Thyroid gland (tissue), 4 donors: Measurements from ENCODE around the gene OFD1. TPM values are rescaled to one million over a fixed set of nuclear protein-coding genes. Genes with fewer than 3 reads are reported as not detected.

Source experiments
- DNase-seq, 2 donors: peaks; one replicate each; pipeline ENCODE4 v3.0.0-alpha.2; 2019
- H3K27ac ChIP-seq, 3 donors: fragments of 200-600 bp; sonication (generic); 1 replicate in 2 of 3; 2 replicates in 1 of 3; pipeline ENCODE4 v1.5.1; 2016 to 2019; ENCODE audit warnings: mild to moderate bottlenecking in 1 of 3, moderate library complexity in 1 of 3
- H3K27me3 ChIP-seq: fragments of 200-600 bp; sonication (generic); one replicate; pipeline ENCODE4 v1.5.1; 2019
- H3K36me3 ChIP-seq, 2 donors: fragments of 200-600 bp; sonication (generic); one replicate each; pipeline ENCODE4 v1.5.1; 2016 to 2019
- H3K4me1 ChIP-seq, 2 donors: fragments of 200-600 bp; sonication (generic); one replicate each; pipeline ENCODE4 v1.5.1; 2017 to 2019
- H3K4me3 ChIP-seq, 3 donors: fragments of 200-600 bp; sonication (generic); replicated peaks in 1 of 3; 1 replicate in 2 of 3; 2 replicates in 1 of 3; pipeline ENCODE4 v1.5.1; 2016; ENCODE audit warnings: mild to moderate bottlenecking in 1 of 3
- H3K9me3 ChIP-seq: fragments of 200-600 bp; sonication (generic); one replicate; pipeline ENCODE4 v1.5.1; 2017
- CTCF ChIP-seq, 6 experiments: fragments of 200-600 bp in 3 of 6; fragments of 450-650 bp in 3 of 6; sonication (generic) in 3 of 6; IDR thresholded peaks; one replicate each; pipeline ENCODE4 v1.5.1; 2016 to 2019; ENCODE audit warnings: antibody characterized with exemption in 6 of 6, mild to moderate bottlenecking in 2 of 6, inconsistent platforms in 1 of 6, moderate library complexity in 1 of 6
- POLR2A ChIP-seq, 2 donors: fragments of 450-650 bp; IDR thresholded peaks; one replicate each; pipeline ENCODE4 v1.6.1; 2017; ENCODE audit warnings: antibody characterized with exemption in 2 of 2, mild to moderate bottlenecking in 2 of 2, moderate library complexity in 1 of 2
- WGBS, 2 donors: methylation state at CpG; one replicate each; pipeline ENCODE4 v1.1.5; 2017; 5-methylcytosine and 5-hydroxymethylcytosine counted together
- intact Hi-C: fragments of 100-400 bp; cut with DNase I; formaldehyde crosslinking; loops from one replicate; pipeline ENCODE4 v1.15.1; 2023
- total RNA-seq, 4 donors: library from RNA; depleted of rRNA; stranded (reverse); fragments of >200 nt; gene quantifications; one replicate each; pipeline ENCODE4 v1.2.3, GENCODE V29; 2016

OFD1 gene
- total RNA-seq, 4 donors from 2014 or later, result 33.6 to 46.0 (median 43.5) TPM

GRCh38 chrX:13688958-13689740 is 45.4 kb upstream of the OFD1 start, which contains the start of gene RAB9A:
Gene RAB9A (plus strand): TSS chrX:13689128. CDS start chrX:13708747, 19,619 bp downstream.
- DNase-seq, result peak; percentile 83 to 87
- Histone ChIP-seq H3K4me3 (peak within 1 kb of the TSS; percentile 39 to 87 (median 81)), H3K9me3 (no peaks in the 10 kb centered on the region), H3K27me3 (no peaks in the 10 kb centered on the region), H3K4me1 (peaks cover 4 to 10% of the 10 kb centered on the region in 2 donors), H3K27ac (peak within 1 kb of the TSS; percentile 89 to 93 (median 90)), H3K36me3 (no peaks in the 10 kb centered on the region)
- intact Hi-C loops, result no loop called here
- TF ChIP-seq CTCF (IDR thresholded peaks at IDR 0.05) (no peak), POLR2A (IDR thresholded peaks at IDR 0.05) (peak; percentile 86 to 89)
- WGBS, 2 donors, result 0 to 1% methylated on average over 11 of the region's 68 CpGs

- no peak for DNase-seq
- no peak for TF ChIP-seq CTCF (IDR thresholded peaks at IDR 0.05)
- H3K4me1 ChIP-seq, result peaks cover 4 to 10% of the 10 kb centered on the region in 2 donors
- H3K27ac ChIP-seq, result peak overlapping the region; percentile 89 to 93 (median 90)
- peak overlapping the region; percentile 39 to 87 (median 81) for H3K4me3 ChIP-seq
- H3K36me3 ChIP-seq, result no peaks in the 10 kb centered on the region
- WGBS, 2 donors, result 1% methylated on average over 16 of the region's 16 CpGs
- no peaks in the 10 kb centered on the region for H3K9me3 ChIP-seq
- H3K27me3 ChIP-seq, result no peaks in the 10 kb centered on the region
- intact Hi-C loops, result no loop called here
Measured at GRCh38 chrX:13689741-13690211, 44.8 kb upstream of the OFD1 start.

GRCh38 chrX:13690836-13691235 is 43.7 kb upstream of the OFD1 start:
- Histone ChIP-seq H3K4me3 (no peak overlapping the region), H3K27ac (no peak overlapping the region), H3K27me3 (no peaks in the 10 kb centered on the region), H3K4me1 (peaks cover 4 to 10% of the 10 kb centered on the region in 2 donors), H3K9me3 (no peaks in the 10 kb centered on the region), H3K36me3 (no peaks in the 10 kb centered on the region)
- 68 to 69% methylated on average over 3 of the region's 3 CpGs for WGBS, 2 donors
- no peak for DNase-seq
- intact Hi-C loops, result no loop called here
- TF ChIP-seq POLR2A (IDR thresholded peaks at IDR 0.05) (no peak), CTCF (IDR thresholded peaks at IDR 0.05) (no peak)

- TF ChIP-seq POLR2A (IDR thresholded peaks at IDR 0.05), result no peak
- no peak for TF ChIP-seq CTCF (IDR thresholded peaks at IDR 0.05)
- no peak overlapping the region for H3K27ac ChIP-seq
- H3K4me1 ChIP-seq, result peaks cover 4 to 10% of the 10 kb centered on the region in 2 donors
- 76 to 78% methylated on average over 7 of the region's 7 CpGs for WGBS, 2 donors
- H3K9me3 ChIP-seq, result no peaks in the 10 kb centered on the region
- no peaks in the 10 kb centered on the region for H3K36me3 ChIP-seq
- no peaks in the 10 kb centered on the region for H3K27me3 ChIP-seq
- DNase-seq, result no peak
- intact Hi-C loops, result no loop called here
- H3K4me3 ChIP-seq, result no peak overlapping the region
Measured at GRCh38 chrX:13691841-13692371, 42.6 kb upstream of the OFD1 start.

GRCh38 chrX:13692771-13693231 is 41.7 kb upstream of the OFD1 start:
- no peak overlapping the region for H3K4me3 ChIP-seq
- 88 to 91% methylated on average over 5 of the region's 5 CpGs for WGBS, 2 donors
- no peaks in the 10 kb centered on the region for H3K36me3 ChIP-seq
- H3K27me3 ChIP-seq, result no peaks in the 10 kb centered on the region
- no peak for DNase-seq
- TF ChIP-seq POLR2A (IDR thresholded peaks at IDR 0.05) (no peak), CTCF (IDR thresholded peaks at IDR 0.05) (no peak)
- no peak overlapping the region for H3K27ac ChIP-seq
- intact Hi-C loops, result no loop called here
- peaks cover 4 to 10% of the 10 kb centered on the region in 2 donors for H3K4me1 ChIP-seq
- no peaks in the 10 kb centered on the region for H3K9me3 ChIP-seq
